IMR-90 (cell line): ENCODE measurements around the gene SMIM7. TPM values are rescaled to one million over a fixed set of nuclear protein-coding genes. Genes with fewer than 3 reads are reported as not detected.

Experiments
- ATAC-seq: fragments of 200-7000 bp; cut with Tn5 transposase; 2 replicates; pipeline ENCODE4 v1.9.1; 2020; ENCODE audit warnings: low read depth, mild to moderate bottlenecking, moderate library complexity
- BruUV-seq: library from RNA; stranded (reverse); fragments of 400-500 nt; replicated peaks from 2 replicates; lab custom pipeline; 2021; lab: Mats Ljungman, UMichigan
- CTCF ChIA-PET: fragments of 300-600 bp; formaldehyde crosslinking; extraction: SDS; loops from one replicate; lab custom pipeline; 2021; ENCODE audit warnings: antibody characterized with exemption; lab: Yijun Ruan, JAX
- POLR2A ChIA-PET: fragments of 300-600 bp; sonication (Branson Sonifier 250); formaldehyde crosslinking; loops from one replicate; lab custom pipeline; 2022; ENCODE audit warnings: antibody characterized with exemption; ENCODE audit not compliant: unreplicated experiment; lab: Charles Lee
- DNase-seq: peaks from one replicate; pipeline ENCODE4 v3.0.0; 2013
- H2AFZ ChIP-seq: replicated peaks from 2 replicates; pipeline ENCODE3; 2013; ENCODE audit warnings: low read length, mild to moderate bottlenecking; ENCODE audit not compliant: poor library complexity
- H2AK5ac ChIP-seq: 2 replicates; pipeline ENCODE4 v1.6.1; 2013; ENCODE audit warnings: low read depth, low read length, inconsistent platforms
- H2AK9ac ChIP-seq: replicated peaks from 2 replicates; pipeline ENCODE3; 2013; ENCODE audit warnings: mild to moderate bottlenecking, low read depth, low read length, moderate library complexity; ENCODE audit not compliant: poor library complexity
- H2BK120ac ChIP-seq: 2 replicates; pipeline ENCODE4 v1.6.1; 2013; ENCODE audit warnings: low read depth, low read length, inconsistent platforms
- H2BK15ac ChIP-seq: 3 replicates; pipeline ENCODE4 v1.6.1; 2013; ENCODE audit warnings: low read depth, low read length, inconsistent platforms
- H2BK20ac ChIP-seq: 2 replicates; pipeline ENCODE4 v1.6.1; 2013; ENCODE audit warnings: low read depth, mild to moderate bottlenecking, inconsistent platforms, low read length, moderate library complexity
- H2BK5ac ChIP-seq: 2 replicates; pipeline ENCODE4 v1.6.1; 2013; ENCODE audit warnings: mild to moderate bottlenecking, low read depth, low read length, inconsistent platforms; ENCODE audit not compliant: poor library complexity, severe bottlenecking
- H3K14ac ChIP-seq: replicated peaks from 2 replicates; pipeline ENCODE4 v1.6.1; 2013; ENCODE audit warnings: low read depth, low read length, inconsistent platforms
- H3K18ac ChIP-seq: 2 replicates; pipeline ENCODE4 v1.6.1; 2013; ENCODE audit warnings: low read depth, low read length, control low read depth
- H3K23ac ChIP-seq: 2 replicates; pipeline ENCODE4 v1.6.1; 2013; ENCODE audit warnings: low read depth, low read length, inconsistent platforms
- H3K27ac ChIP-seq: 2 replicates; pipeline ENCODE4 v1.5.1; 2013; ENCODE audit warnings: mild to moderate bottlenecking, control low read depth, low read length; ENCODE audit not compliant: insufficient read depth
- H3K27me3 ChIP-seq: 2 replicates; pipeline ENCODE4 v1.6.1; 2013; ENCODE audit warnings: low read length; ENCODE audit not compliant: control insufficient read depth, insufficient read depth
- H3K36me3 ChIP-seq: 2 replicates; pipeline ENCODE4 v1.6.1; 2013; ENCODE audit warnings: low read length, mixed read lengths; ENCODE audit not compliant: control insufficient read depth, insufficient read depth
- H3K4ac ChIP-seq: 2 replicates; pipeline ENCODE4 v1.6.1; 2013; ENCODE audit warnings: low read depth, low read length, inconsistent platforms
- H3K4me1 ChIP-seq: 2 replicates; pipeline ENCODE4 v1.6.1; 2013; ENCODE audit warnings: low read length, mixed read lengths; ENCODE audit not compliant: control insufficient read depth, insufficient read depth
- H3K4me2 ChIP-seq: 2 replicates; pipeline ENCODE4 v1.6.1; 2013; ENCODE audit warnings: low read depth, mild to moderate bottlenecking, control low read depth, low read length, moderate library complexity
- H3K4me3 ChIP-seq: 2 replicates; pipeline ENCODE4 v1.5.1; 2013; ENCODE audit warnings: low read depth, mild to moderate bottlenecking, control low read depth, low read length, moderate library complexity; ENCODE audit not compliant: insufficient read depth
- H3K56ac ChIP-seq: 2 replicates; pipeline ENCODE4 v1.6.1; 2013; ENCODE audit warnings: low read length, inconsistent platforms; ENCODE audit not compliant: insufficient read depth; ENCODE audit errors: extremely low read depth
- H3K79me1 ChIP-seq, 2 experiments: 2 replicates each; pipeline ENCODE4 v1.6.1; 2013; ENCODE audit warnings: low read length in 2 of 2, inconsistent platforms in 1 of 2, low read depth in 1 of 2
- H3K9ac ChIP-seq: 2 replicates; pipeline ENCODE4 v1.6.1; 2013; ENCODE audit warnings: low read depth, low read length, control low read depth
- H3K9me1 ChIP-seq: 2 replicates; pipeline ENCODE4 v1.6.1; 2013; ENCODE audit warnings: low read length, inconsistent platforms; ENCODE audit not compliant: insufficient read depth
- H3K9me3 ChIP-seq: 2 replicates; pipeline ENCODE4 v1.6.1; 2013; ENCODE audit warnings: low read length; ENCODE audit not compliant: control insufficient read depth, insufficient read depth
- H4K20me1 ChIP-seq: 2 replicates; pipeline ENCODE4 v1.6.1; 2013; ENCODE audit warnings: low read length, inconsistent platforms; ENCODE audit not compliant: insufficient read depth
- H4K5ac ChIP-seq: 2 replicates; pipeline ENCODE4 v1.6.1; 2013; ENCODE audit warnings: mild to moderate bottlenecking, low read depth, low read length, control low read depth
- H4K8ac ChIP-seq, 2 experiments: 2 replicates each; pipeline ENCODE4 v1.6.1; 2013; ENCODE audit warnings: low read depth in 2 of 2, low read length in 2 of 2, control low read depth in 1 of 2, inconsistent platforms in 1 of 2
- H4K91ac ChIP-seq: 2 replicates; pipeline ENCODE4 v1.6.1; 2013; ENCODE audit warnings: low read depth, low read length, inconsistent platforms; ENCODE audit not compliant: insufficient read depth
- CEBPB ChIP-seq: IDR thresholded peaks from 2 replicates; pipeline ENCODE4 v1.6.1; 2012; ENCODE audit warnings: low read depth, low read length, improper control_type of control experiment
- CHD1 ChIP-seq: IDR thresholded peaks from 2 replicates; pipeline ENCODE4 v1.6.1; 2012; ENCODE audit warnings: low read depth, low read length, improper control_type of control experiment
- CTCF ChIP-seq: conservative IDR thresholded peaks from 2 replicates; pipeline ENCODE4 v1.5.1; 2012; ENCODE audit warnings: mild to moderate bottlenecking, low read depth, low read length, improper control_type of control experiment
- FOS ChIP-seq: fragments of 150-350 bp; IDR thresholded peaks from 2 replicates; pipeline ENCODE4 v1.6.1; 2016; ENCODE audit warnings: low read depth, low read length
- MAFK ChIP-seq: IDR thresholded peaks from 2 replicates; pipeline ENCODE4 v1.6.1; 2012; ENCODE audit warnings: low read depth, low read length, improper control_type of control experiment
- MAZ ChIP-seq: IDR thresholded peaks from 2 replicates; pipeline ENCODE4 v1.6.1; 2012; ENCODE audit warnings: low read depth, mild to moderate bottlenecking, low read length, improper control_type of control experiment, moderate library complexity, borderline replicate concordance
- MXI1 ChIP-seq: IDR thresholded peaks from 2 replicates; pipeline ENCODE4 v1.6.1; 2012; ENCODE audit warnings: low read depth, mild to moderate bottlenecking, low read length, moderate library complexity, borderline replicate concordance
- RCOR1 ChIP-seq: IDR thresholded peaks from 2 replicates; pipeline ENCODE4 v1.6.1; 2012; ENCODE audit warnings: mild to moderate bottlenecking, low read length, improper control_type of control experiment; ENCODE audit not compliant: insufficient replicate concordance
- RFX5 ChIP-seq: IDR thresholded peaks from 2 replicates; pipeline ENCODE4 v1.8.0; 2012; ENCODE audit warnings: low read depth, mild to moderate bottlenecking, low read length, moderate library complexity
- SMC3 ChIP-seq: fragments of 150-350 bp; IDR thresholded peaks from 2 replicates; pipeline ENCODE4 v1.6.1; 2016; ENCODE audit warnings: low read depth, mild to moderate bottlenecking, antibody characterized with exemption, low read length, moderate library complexity
- WGBS, 2 experiments: methylation state at CpG; one replicate each; pipeline versions ENCODE4 v1.1.5 to v1.1.7; 2013; ENCODE audit warnings: missing lambda C conversion rate in 2 of 2; ENCODE audit not compliant: insufficient read length in 1 of 2; ENCODE audit errors: extremely low coverage in 2 of 2; 5-methylcytosine and 5-hydroxymethylcytosine counted together
- dilution Hi-C: fragments of 300-500 bp; cut with HindIII; formaldehyde crosslinking; loops from one replicate; pipeline ENCODE4 v1.14.3; 2018; ENCODE audit warnings: low sequenced_read_pairs; ENCODE audit not compliant: unreplicated experiment
- in situ Hi-C: fragments of 300-500 bp; cut with MboI; formaldehyde crosslinking; loops from 3 replicates; pipeline ENCODE4 v1.14.3; 2019; ENCODE audit warnings: low sequenced_read_pairs, inconsistent platforms, mixed read lengths
- intact Hi-C: fragments of 100-400 bp; cut with micrococcal nuclease; formaldehyde crosslinking; loops from 2 replicates; pipeline ENCODE4 v1.10.0; 2022
- polyA plus RNA-seq, 3 experiments: library from polyadenylated mRNA; depleted of rRNA; stranded (reverse); fragments of >200 nt; gene quantifications; 2 replicates each; pipeline ENCODE4 v1.2.3, GENCODE V29; 2012; ENCODE audit warnings: low replicate concordance in 1 of 3
- total RNA-seq: library from RNA; depleted of rRNA; stranded (reverse); fragments of >200 nt; gene quantifications from 2 replicates; pipeline ENCODE4 v1.2.3, GENCODE V29; 2012

The SMIM7 gene
- total and polyA plus RNA-seq, 2 of the 4 experiments (the other 2 are of a cell fraction) = 55.7 to 64.8 TPM

- no TSS peak for BruUV-seq
- no peak overlapping the region for H3K27ac ChIP-seq
- dilution Hi-C loops (no loop called here), intact Hi-C loops (no loop called here), in situ Hi-C loops (no loop called here)
- no peak overlapping the region for H4K8ac ChIP-seq
- POLR2A ChIA-PET = no interaction called here
- no peaks in the 10 kb centered on the region for H3K9me3 ChIP-seq
- no peak overlapping the region for H3K9ac ChIP-seq
- H3K36me3 ChIP-seq = no peaks in the 10 kb centered on the region
- no peak overlapping the region for H3K18ac ChIP-seq
- no peak overlapping the region for H2BK15ac ChIP-seq
- no peak overlapping the region for H2BK120ac ChIP-seq
- H3K27me3 ChIP-seq = no peaks in the 10 kb centered on the region
- H3K79me1 ChIP-seq = peaks cover 39 to 97% of the 10 kb centered on the region in 2 experiments
- H3K23ac ChIP-seq = no peak overlapping the region
- peaks cover 55% of the 10 kb centered on the region for H3K9me1 ChIP-seq
- H2AFZ ChIP-seq = no peak overlapping the region
- no peak overlapping the region for H3K4ac ChIP-seq
- no peak overlapping the region for H3K4me2 ChIP-seq
- TF ChIP-seq FOS (no peak), CEBPB (no peak), CTCF (no peak), RFX5 (no peak), RCOR1 (no peak), CHD1 (no peak), MAZ (no peak), MAFK (no peak), SMC3 (no peak), MXI1 (no peak)
- WGBS, 2 experiments = 100% methylated on average over 3 of the region's 5 CpGs; no CpG with 5 or more reads in 1 of the 2 experiments
- no peak overlapping the region for H4K91ac ChIP-seq
- no peak overlapping the region for H2AK5ac ChIP-seq
- no peak overlapping the region for H2AK9ac ChIP-seq
- no peak overlapping the region for H2BK20ac ChIP-seq
- peaks cover 6% of the 10 kb centered on the region for H3K4me1 ChIP-seq
- ATAC-seq (no peak), DNase-seq (no peak)
- peaks cover 100% of the 10 kb centered on the region for H4K20me1 ChIP-seq
- CTCF ChIA-PET = no interaction called here
- no peak overlapping the region for H3K56ac ChIP-seq
- no peak overlapping the region for H2BK5ac ChIP-seq
- H4K5ac ChIP-seq = no peak overlapping the region
- no peak overlapping the region for H3K14ac ChIP-seq
- H3K4me3 ChIP-seq = no peak overlapping the region
Measured at GRCh38 chr19:16600824-16601223, 59.1 kb downstream of the SMIM7 start.
